AG09309 (cell line): ENCODE results near the gene UBXN6.

ENCODE experiments used
- DNase-seq: peaks from one replicate; pipeline ENCODE4 v3.0.0-alpha.2; 2010; ENCODE audit warnings: low read depth
- H3K4me3 ChIP-seq: 2 replicates; pipeline ENCODE4 v1.5.1; 2011; ENCODE audit warnings: mild to moderate bottlenecking, low read depth, low read length, moderate library complexity; ENCODE audit not compliant: control insufficient read depth
- CTCF ChIP-seq: IDR thresholded peaks from 2 replicates; pipeline ENCODE4 v1.5.1; 2011; ENCODE audit warnings: mild to moderate bottlenecking, low read depth, low read length, inconsistent platforms; ENCODE audit not compliant: insufficient read depth, control insufficient read depth; ENCODE audit errors: missing control alignments

The UBXN6 gene

DNA sequence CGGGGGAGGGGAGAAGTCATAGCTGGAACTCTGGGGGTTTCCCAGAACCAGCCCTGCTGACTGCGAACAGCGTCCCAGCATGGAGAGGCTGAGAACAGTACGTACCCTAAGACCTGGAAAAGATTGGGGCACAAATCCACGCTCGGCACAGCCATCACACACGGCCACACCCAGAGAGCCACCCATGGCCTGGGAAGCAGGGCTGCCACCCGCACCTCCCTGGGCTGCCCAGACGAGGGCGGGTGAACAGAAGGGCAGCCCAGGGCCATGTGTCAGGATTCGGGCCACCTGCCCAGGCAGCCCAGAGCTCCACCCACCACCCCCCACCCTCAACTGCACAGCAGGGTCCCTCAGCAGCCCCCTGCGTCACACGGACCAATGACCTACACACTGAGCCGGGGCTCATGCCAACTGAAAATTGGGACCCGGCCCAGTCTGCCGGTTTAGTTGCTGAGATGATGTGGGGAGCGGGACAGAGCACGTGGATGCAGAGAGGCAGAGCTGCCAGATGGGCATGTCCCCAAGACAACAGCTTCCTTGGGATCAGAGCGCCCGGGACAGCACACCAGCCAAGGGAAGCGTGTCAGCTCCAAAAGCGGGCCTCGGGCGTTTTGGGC lies 8.5 kb downstream of the UBXN6 start:
- TF ChIP-seq CTCF: no peak
- H3K4me3 ChIP-seq: no peak overlapping the region
- DNase-seq: no peak

DNA sequence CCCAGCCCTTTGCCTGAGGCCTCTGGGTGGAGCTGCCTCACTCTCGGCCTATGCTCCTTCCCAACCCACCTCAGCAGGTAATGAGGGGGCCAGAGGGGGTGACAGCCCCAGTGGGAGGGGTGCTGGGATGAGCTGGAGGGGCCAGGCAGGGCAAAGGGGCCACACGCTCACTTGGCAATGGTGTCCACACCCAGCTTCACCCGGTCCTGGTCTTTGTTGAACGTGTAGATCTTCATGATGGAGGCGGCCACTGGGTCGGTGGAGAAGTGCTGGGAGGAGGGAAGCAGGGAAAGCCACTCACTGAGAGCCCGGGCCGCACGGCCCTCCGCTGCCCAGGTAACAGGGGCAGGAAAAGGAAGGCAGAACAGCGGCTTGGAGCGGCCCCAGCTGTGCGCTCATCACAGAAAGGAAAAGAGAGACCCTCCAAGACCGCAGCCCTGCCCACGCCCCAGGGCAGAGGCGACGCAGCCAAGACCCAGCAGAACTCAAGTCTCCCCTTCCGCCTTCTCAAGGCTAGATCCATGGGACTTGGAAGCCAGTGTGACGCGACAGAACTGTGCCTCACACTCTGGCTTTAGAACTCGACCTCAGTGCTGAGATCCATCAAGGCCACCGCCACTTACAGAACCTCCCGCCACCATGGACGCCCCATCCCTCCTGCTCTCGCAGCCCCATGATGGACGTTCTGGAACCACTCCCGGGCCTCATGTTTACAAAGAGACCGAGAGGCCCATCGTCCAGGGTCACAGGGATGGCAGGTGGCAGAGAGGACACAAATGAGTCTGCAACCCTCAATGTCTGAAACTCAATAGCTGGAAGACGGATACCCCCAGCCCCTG lies 9.2 kb downstream of the UBXN6 start:
- TF ChIP-seq CTCF: no peak
- no peak for DNase-seq
- H3K4me3 ChIP-seq: no peak overlapping the region

DNA sequence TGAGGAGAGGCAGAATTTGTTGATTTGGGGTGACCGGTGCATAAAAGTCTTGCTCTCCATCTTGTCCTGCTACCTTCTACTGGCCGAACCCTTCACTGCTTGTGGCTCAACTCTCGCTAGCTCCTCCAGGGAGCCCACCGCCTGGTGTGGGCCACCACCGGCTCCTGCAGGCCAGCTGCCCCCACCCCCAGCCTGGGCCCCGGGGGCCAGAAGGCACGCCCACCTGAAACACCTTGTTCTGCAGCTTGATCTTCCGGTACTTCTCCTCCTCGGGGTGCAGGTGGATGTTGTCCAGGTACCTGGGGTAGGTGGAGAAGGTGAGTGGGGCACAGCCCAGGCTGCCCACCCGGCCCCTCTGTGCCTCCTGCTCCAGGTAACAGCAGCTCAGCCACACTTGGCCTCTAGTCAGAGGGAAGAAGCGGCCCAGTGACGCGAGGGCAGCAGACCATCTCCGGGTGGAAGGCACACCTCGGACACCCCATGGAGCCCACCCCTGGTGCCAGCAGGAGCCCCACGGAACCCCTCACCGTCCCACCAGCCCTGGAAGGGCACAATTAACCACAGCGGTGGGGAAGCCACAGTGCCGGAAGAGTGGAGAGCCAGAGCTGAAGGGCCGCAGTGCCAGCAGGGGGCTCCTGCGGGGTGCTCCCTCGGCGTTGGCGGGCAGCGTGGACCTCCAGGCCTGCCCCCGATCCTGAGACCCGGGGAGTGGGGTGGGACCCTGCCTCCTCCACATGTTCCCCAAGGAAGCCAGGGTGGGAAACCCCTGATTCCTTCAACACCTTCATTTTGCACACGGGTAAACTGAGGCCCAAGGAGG lies 10.1 kb downstream of the UBXN6 start:
- no peak for DNase-seq
- H3K4me3 ChIP-seq: no peak overlapping the region
- no peak for TF ChIP-seq CTCF

DNA sequence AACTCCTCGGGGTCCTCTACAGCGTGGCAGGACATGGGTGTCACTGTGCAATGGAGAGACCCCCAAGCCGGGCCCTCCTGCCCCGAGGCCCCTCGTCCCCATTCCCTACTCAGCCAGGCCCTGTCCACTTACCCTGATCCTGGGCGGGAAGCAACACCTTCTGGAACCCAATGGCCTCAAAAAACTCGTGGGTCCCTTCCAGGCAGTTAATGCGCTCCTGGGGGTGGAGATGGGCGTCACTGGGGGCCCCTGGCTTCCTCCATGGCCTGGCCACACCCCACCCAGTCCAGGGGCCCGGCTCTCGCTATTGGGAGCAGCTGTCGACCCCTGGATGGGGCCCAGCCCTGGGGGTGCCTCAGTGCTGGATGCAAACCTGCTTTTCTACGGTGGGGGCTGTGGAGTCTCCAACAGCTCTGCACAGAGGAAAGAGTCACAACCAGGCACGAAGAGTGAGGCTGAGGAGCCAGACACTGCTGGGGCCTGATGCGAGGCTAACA lies 10.8 kb downstream of the UBXN6 start:
- H3K4me3 ChIP-seq: no peak overlapping the region
- DNase-seq: no peak

DNA sequence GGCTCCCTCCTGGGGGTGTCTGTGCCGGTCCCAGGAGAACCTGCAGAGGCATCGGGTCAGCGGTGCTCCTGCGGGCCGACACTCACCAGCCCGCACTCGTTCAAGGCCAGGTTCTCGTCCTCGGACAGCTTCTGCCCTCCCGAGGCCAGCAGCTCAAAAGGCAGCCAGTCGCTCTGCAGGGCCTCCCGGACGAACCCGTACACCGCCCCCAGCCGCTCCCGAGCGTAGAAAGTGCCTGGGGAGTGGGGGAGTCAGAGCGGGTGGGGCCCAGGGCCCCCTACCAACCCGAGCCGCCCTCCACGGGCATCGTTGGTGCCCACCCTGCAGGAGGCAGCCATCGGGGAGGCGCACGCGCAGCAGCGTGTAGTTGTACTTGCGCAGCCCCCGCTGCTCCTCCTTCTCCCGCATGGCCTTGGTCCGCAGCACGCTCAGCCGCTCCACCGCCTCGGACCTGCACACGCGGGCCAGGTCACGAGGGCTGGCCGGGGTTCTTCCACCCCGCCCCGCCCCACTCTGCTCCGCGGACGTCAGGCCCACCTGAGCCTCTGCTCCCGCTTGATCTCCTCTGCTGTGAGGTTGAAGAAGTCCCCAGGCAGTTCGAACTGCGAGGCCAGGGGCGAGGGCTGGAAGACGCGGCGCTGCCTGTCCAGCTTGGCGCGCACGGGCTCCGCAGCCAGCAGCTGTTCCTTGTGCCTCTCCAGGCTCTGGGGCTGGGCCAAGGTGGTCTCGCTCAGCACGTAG lies 11.5 kb downstream of the UBXN6 start:
- H3K4me3 ChIP-seq: no peak overlapping the region
- no peak for DNase-seq
- TF ChIP-seq CTCF: no peak

More for the DNA sequence above, 10.8 kb downstream of the UBXN6 start:
- TF ChIP-seq CTCF: no peak
